KMS-11 (cell line): ENCODE data around the gene TBC1D13.

ENCODE experiments used
- H2AFZ ChIP-seq: fragments of 200-600 bp; sonication (generic); 2 replicates; pipeline ENCODE4 v1.6.1; 2016; ENCODE audit warnings: antibody characterized with exemption, mixed run types, low read depth
- H3K27ac ChIP-seq: fragments of 200-600 bp; sonication (generic); 2 replicates; pipeline ENCODE4 v1.6.1; 2016; ENCODE audit warnings: mild to moderate bottlenecking, mixed run types
- H3K27me3 ChIP-seq: fragments of 200-600 bp; sonication (generic); 2 replicates; pipeline ENCODE4 v1.6.1; 2017; ENCODE audit warnings: mild to moderate bottlenecking, low read depth, mixed run types, moderate library complexity; ENCODE audit not compliant: insufficient read depth
- H3K36me3 ChIP-seq: fragments of 200-600 bp; sonication (generic); 2 replicates; pipeline ENCODE4 v1.6.1; 2017; ENCODE audit warnings: mild to moderate bottlenecking, mixed run types; ENCODE audit not compliant: insufficient read depth
- H3K4me1 ChIP-seq: fragments of 200-600 bp; sonication (generic); 2 replicates; pipeline ENCODE4 v1.6.1; 2016; ENCODE audit warnings: mild to moderate bottlenecking, low read depth, mixed run types; ENCODE audit not compliant: poor library complexity, severe bottlenecking
- H3K4me2 ChIP-seq: fragments of 200-600 bp; sonication (generic); 2 replicates; pipeline ENCODE4 v1.7.0; 2016; ENCODE audit warnings: mild to moderate bottlenecking, mixed run types
- H3K4me3 ChIP-seq: fragments of 200-600 bp; sonication (generic); IDR thresholded peaks from 2 replicates; pipeline ENCODE4 v1.6.1; 2017; ENCODE audit warnings: low read depth, low read length, mixed read lengths; ENCODE audit not compliant: insufficient read depth
- H3K79me2 ChIP-seq: fragments of 200-600 bp; sonication (generic); 2 replicates; pipeline ENCODE4 v1.6.1; 2016; ENCODE audit warnings: low read depth, mixed run types; ENCODE audit not compliant: insufficient read depth
- H3K9ac ChIP-seq: fragments of 200-600 bp; sonication (generic); 2 replicates; pipeline ENCODE4 v1.6.1; 2016; ENCODE audit warnings: mild to moderate bottlenecking, mixed run types
- H4K20me1 ChIP-seq: fragments of 200-600 bp; sonication (generic); 2 replicates; pipeline ENCODE4 v1.6.1; 2016; ENCODE audit warnings: mild to moderate bottlenecking, mixed run types; ENCODE audit not compliant: insufficient read depth
- CTCF ChIP-seq: fragments of 200-600 bp; sonication (generic); conservative IDR thresholded peaks from 2 replicates; pipeline ENCODE4 v1.6.1; 2017; ENCODE audit warnings: low read depth, mild to moderate bottlenecking, antibody characterized with exemption, low read length, moderate library complexity, mixed read lengths

Gene TBC1D13

GRCh38 chr9:128750926-128751595, 36.0 kb upstream of the TBC1D13 start:
- no peak for TF ChIP-seq CTCF
- Histone ChIP-seq H3K9ac (no peak overlapping the region), H3K4me1 (no peaks in the 10 kb centered on the region)

GRCh38 chr9:128753627-128754026, 33.4 kb upstream of the TBC1D13 start:
- H3K27me3 ChIP-seq = no peaks in the 10 kb centered on the region
- no peak overlapping the region for H3K27ac ChIP-seq
- H2AFZ ChIP-seq = no peak overlapping the region
- H4K20me1 ChIP-seq = no peaks in the 10 kb centered on the region
- TF ChIP-seq CTCF = no peak
- H3K36me3 ChIP-seq = no peaks in the 10 kb centered on the region
- no peaks in the 10 kb centered on the region for H3K4me1 ChIP-seq
- H3K79me2 ChIP-seq = no peaks in the 10 kb centered on the region
- no peak overlapping the region for H3K4me2 ChIP-seq
- no peak overlapping the region for H3K4me3 ChIP-seq
- no peak overlapping the region for H3K9ac ChIP-seq

More at GRCh38 chr9:128750926-128751595, 36.0 kb upstream of the TBC1D13 start:
- Histone ChIP-seq H3K27ac (no peak overlapping the region), H4K20me1 (no peaks in the 10 kb centered on the region), H3K4me2 (no peak overlapping the region), H3K36me3 (no peaks in the 10 kb centered on the region), H3K79me2 (no peaks in the 10 kb centered on the region), H3K4me3 (no peak overlapping the region), H3K27me3 (no peaks in the 10 kb centered on the region), H2AFZ (no peak overlapping the region)

- TF ChIP-seq CTCF = no peak
- no peak overlapping the region for H3K27ac ChIP-seq
- H3K36me3 ChIP-seq = no peaks in the 10 kb centered on the region
- H3K9ac ChIP-seq = no peak overlapping the region
- no peaks in the 10 kb centered on the region for H3K79me2 ChIP-seq
- H4K20me1 ChIP-seq = no peaks in the 10 kb centered on the region
- no peak overlapping the region for H3K4me3 ChIP-seq
- H3K27me3 ChIP-seq = no peaks in the 10 kb centered on the region
- H2AFZ ChIP-seq = no peak overlapping the region
- no peak overlapping the region for H3K4me2 ChIP-seq
- no peaks in the 10 kb centered on the region for H3K4me1 ChIP-seq
Measured at GRCh38 chr9:128757602-128758001, 29.5 kb upstream of the TBC1D13 start.

- Histone ChIP-seq H2AFZ (no peak overlapping the region), H3K4me2 (no peak overlapping the region), H3K4me1 (no peaks in the 10 kb centered on the region), H3K79me2 (no peaks in the 10 kb centered on the region), H3K36me3 (no peaks in the 10 kb centered on the region), H4K20me1 (no peaks in the 10 kb centered on the region), H3K9ac (no peak overlapping the region), H3K4me3 (no peak overlapping the region), H3K27ac (no peak overlapping the region), H3K27me3 (no peaks in the 10 kb centered on the region)
- no peak for TF ChIP-seq CTCF
Measured at GRCh38 chr9:128762671-128763449, 24.2 kb upstream of the TBC1D13 start.
